Nephron progenitor cell (in vitro differentiated cells): ENCODE data around the gene DBN1.

Source experiments
- DNase-seq: peaks from one replicate; pipeline ENCODE4 v3.0.0; 2021
- H3K27ac Mint-ChIP-seq: 2 replicates; pipeline ENCODE4 v1.8.0; 2021; ENCODE audit warnings: mild to moderate bottlenecking, moderate library complexity, mixed read lengths
- H3K27me3 Mint-ChIP-seq: 2 replicates; pipeline ENCODE4 v1.8.0; 2021; ENCODE audit warnings: mild to moderate bottlenecking, low read depth, mixed read lengths; ENCODE audit not compliant: poor library complexity
- H3K36me3 Mint-ChIP-seq: 2 replicates; pipeline ENCODE4 v1.8.0; 2021; ENCODE audit warnings: low read depth, mixed read lengths
- H3K4me1 Mint-ChIP-seq: 2 replicates; pipeline ENCODE4 v1.8.0; 2021; ENCODE audit warnings: mixed read lengths
- H3K4me3 Mint-ChIP-seq: 2 replicates; pipeline ENCODE4 v1.8.0; 2021; ENCODE audit warnings: mild to moderate bottlenecking, moderate library complexity, mixed read lengths
- H3K9me3 Mint-ChIP-seq: 2 replicates; pipeline ENCODE4 v1.8.0; 2021; ENCODE audit warnings: mild to moderate bottlenecking, moderate library complexity, mixed read lengths
- TF ChIP-seq, protein P1 (sequence below): fragments of 200-600 bp; sonication (generic); IDR thresholded peaks from 2 replicates; pipeline ENCODE4 v1.5.0; 2021; ENCODE audit warnings: antibody characterized with exemption

DBN1 gene

GRCh38 chr5:177440211-177440989 lies 33.0 kb downstream of the DBN1 start:
- DNase-seq, result no peak
- peaks cover 18% of the 10 kb centered on the region for H3K4me1 Mint-ChIP-seq
- peak overlapping the region; percentile 75 for H3K27ac Mint-ChIP-seq
- H3K27me3 Mint-ChIP-seq, result no peaks in the 10 kb centered on the region
- TF ChIP-seq, protein P1, sequence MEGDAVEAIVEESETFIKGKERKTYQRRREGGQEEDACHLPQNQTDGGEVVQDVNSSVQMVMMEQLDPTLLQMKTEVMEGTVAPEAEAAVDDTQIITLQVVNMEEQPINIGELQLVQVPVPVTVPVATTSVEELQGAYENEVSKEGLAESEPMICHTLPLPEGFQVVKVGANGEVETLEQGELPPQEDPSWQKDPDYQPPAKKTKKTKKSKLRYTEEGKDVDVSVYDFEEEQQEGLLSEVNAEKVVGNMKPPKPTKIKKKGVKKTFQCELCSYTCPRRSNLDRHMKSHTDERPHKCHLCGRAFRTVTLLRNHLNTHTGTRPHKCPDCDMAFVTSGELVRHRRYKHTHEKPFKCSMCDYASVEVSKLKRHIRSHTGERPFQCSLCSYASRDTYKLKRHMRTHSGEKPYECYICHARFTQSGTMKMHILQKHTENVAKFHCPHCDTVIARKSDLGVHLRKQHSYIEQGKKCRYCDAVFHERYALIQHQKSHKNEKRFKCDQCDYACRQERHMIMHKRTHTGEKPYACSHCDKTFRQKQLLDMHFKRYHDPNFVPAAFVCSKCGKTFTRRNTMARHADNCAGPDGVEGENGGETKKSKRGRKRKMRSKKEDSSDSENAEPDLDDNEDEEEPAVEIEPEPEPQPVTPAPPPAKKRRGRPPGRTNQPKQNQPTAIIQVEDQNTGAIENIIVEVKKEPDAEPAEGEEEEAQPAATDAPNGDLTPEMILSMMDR, result no peak
- H3K9me3 Mint-ChIP-seq, result peaks cover 6% of the 10 kb centered on the region
- H3K36me3 Mint-ChIP-seq, result peaks cover 35% of the 10 kb centered on the region
- no peak overlapping the region for H3K4me3 Mint-ChIP-seq

DNA sequence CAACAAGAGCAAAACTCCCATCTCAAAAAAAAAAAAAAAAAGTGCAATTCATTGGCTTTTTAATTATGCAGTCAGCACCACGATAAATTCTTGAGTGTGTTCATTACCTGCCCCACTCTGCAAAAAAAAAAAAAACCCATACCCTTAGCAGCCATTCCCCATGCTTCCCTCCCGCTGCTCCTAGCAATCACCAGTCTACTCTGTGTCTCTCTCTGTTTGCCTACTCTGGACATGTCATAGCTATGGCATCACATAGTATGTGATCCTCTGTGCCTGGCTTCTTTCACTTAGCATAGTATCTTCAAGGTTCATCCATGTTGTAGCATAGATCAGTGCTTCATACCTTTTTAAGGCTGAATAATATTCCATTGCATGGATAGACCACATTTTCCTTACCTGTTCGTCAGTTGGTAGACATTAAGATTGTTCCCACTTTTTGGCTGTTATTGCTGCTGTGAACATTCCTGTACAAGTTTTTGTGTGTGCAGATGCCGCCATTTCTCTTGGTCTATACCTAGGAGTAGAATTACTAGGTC lies 33.8 kb downstream of the DBN1 start:
- H3K9me3 Mint-ChIP-seq, result peaks cover 6% of the 10 kb centered on the region
- TF ChIP-seq, protein P1, result no peak
- no peak overlapping the region for H3K4me3 Mint-ChIP-seq
- peaks cover 10% of the 10 kb centered on the region for H3K4me1 Mint-ChIP-seq
- peak overlapping the region; percentile 75 for H3K27ac Mint-ChIP-seq
- DNase-seq, result no peak
- no peaks in the 10 kb centered on the region for H3K27me3 Mint-ChIP-seq
- peaks cover 35% of the 10 kb centered on the region for H3K36me3 Mint-ChIP-seq

GRCh38 chr5:177438468-177438867 lies 35.0 kb downstream of the DBN1 start:
- H3K9me3 Mint-ChIP-seq, result peaks cover 6% of the 10 kb centered on the region
- no peak overlapping the region for H3K27ac Mint-ChIP-seq
- H3K36me3 Mint-ChIP-seq, result peaks cover 36% of the 10 kb centered on the region
- no peak overlapping the region for H3K4me3 Mint-ChIP-seq
- TF ChIP-seq, protein P1, result no peak
- no peaks in the 10 kb centered on the region for H3K4me1 Mint-ChIP-seq
- no peaks in the 10 kb centered on the region for H3K27me3 Mint-ChIP-seq
- DNase-seq, result no peak

GRCh38 chr5:177437623-177438022 lies 35.8 kb downstream of the DBN1 start:
- TF ChIP-seq, protein P1, result no peak
- H3K9me3 Mint-ChIP-seq, result peaks cover 6% of the 10 kb centered on the region
- peaks cover 40% of the 10 kb centered on the region for H3K36me3 Mint-ChIP-seq
- H3K4me1 Mint-ChIP-seq, result no peaks in the 10 kb centered on the region
- no peaks in the 10 kb centered on the region for H3K27me3 Mint-ChIP-seq
- H3K27ac Mint-ChIP-seq, result no peak overlapping the region
- H3K4me3 Mint-ChIP-seq, result no peak overlapping the region
- no peak for DNase-seq

DNA sequence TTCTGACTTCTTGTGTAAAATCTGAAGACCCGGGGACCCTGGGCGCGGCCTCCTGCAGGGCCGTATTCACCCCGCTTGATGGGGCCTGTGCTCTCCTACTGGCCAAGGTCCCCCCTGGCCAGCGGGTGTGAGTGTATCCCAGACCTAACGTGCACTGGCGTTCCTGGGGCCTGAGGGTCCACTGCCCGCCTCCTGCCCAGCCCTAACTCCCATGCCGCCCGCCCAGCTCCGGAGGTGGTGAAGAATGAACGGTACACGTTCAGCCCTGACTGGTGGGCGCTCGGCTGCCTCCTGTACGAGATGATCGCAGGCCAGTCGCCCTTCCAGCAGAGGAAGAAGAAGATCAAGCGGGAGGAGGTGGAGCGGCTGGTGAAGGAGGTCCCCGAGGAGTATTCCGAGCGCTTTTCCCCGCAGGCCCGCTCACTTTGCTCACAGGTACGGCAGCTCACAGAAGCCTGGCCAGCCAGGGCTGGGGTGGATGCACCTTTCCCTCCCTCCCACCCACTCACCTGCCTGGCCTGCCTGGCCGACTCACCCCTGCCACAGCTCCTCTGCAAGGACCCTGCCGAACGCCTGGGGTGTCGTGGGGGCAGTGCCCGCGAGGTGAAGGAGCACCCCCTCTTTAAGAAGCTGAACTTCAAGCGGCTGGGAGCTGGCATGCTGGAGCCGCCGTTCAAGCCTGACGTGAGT lies 37.4 kb downstream of the DBN1 start:
- Mint-ChIP-seq H3K4me3 (no peak overlapping the region), H3K27me3 (no peaks in the 10 kb centered on the region), H3K4me1 (no peaks in the 10 kb centered on the region), H3K9me3 (peaks cover 6% of the 10 kb centered on the region), H3K36me3 (peaks cover 40% of the 10 kb centered on the region), H3K27ac (no peak overlapping the region)
- TF ChIP-seq, protein P1, result no peak
- no peak for DNase-seq
